H1 (cell line): Measurements from ENCODE around the gene PIK3C2G. TPM values are rescaled to one million over a fixed set of nuclear protein-coding genes. Genes with fewer than 3 reads are reported as not detected.

Experiments used
- BCL11A ChIP-seq, 2 experiments: IDR thresholded peaks; one replicate each; pipeline ENCODE4 v1.6.1; 2011; ENCODE audit warnings: low read depth in 2 of 2, low read length in 2 of 2, mild to moderate bottlenecking in 2 of 2
- CEBPB ChIP-seq: IDR thresholded peaks from 2 replicates; pipeline ENCODE4 v1.6.1; 2012; ENCODE audit warnings: low read depth, low read length
- polyA plus RNA-seq, 7 experiments: library from polyadenylated mRNA; depleted of rRNA in 3 of 7; stranded (reverse) in 5 of 7; unstranded in 2 of 7; fragments of >200 nt in 5 of 7; fragments of 200-250 nt in 2 of 7; gene quantifications; 1 replicate in 5 of 7; 2 replicates in 1 of 7; 4 replicates in 1 of 7; pipeline versions ENCODE4 v1.2.1 to v1.2.3, GENCODE V29; 2011 to 2013; ENCODE audit warnings: missing spikeins in 2 of 7, mixed read lengths in 2 of 7
- total RNA-seq: library from RNA; stranded (reverse); fragmentation: NEBNext Ultra II Directional; extraction: Animal tissue kit (Norgen Biotek cat#: 25700); gene quantifications from 2 replicates; pipeline ENCODE4 v1.2.1, GENCODE V29; 2021

Gene PIK3C2G
- total and polyA plus RNA-seq, 2 of the 8 experiments (the other 6 are each of a cell fraction or from before 2014, with no cell fraction given), result not detected

- no peak for TF ChIP-seq CEBPB
- TF ChIP-seq BCL11A (IDR thresholded peaks at IDR 0.05; ENCODE audit: low read depth in 2 of 2, low read length in 2 of 2), result no peak
These were observed 285.1 kb downstream of the PIK3C2G start (continued) for GRCh38 chr12:18546399-18546798.
